Liver (tissue), 9 donors: Measurements from ENCODE around the gene CREB5. TPM values are rescaled to one million over a fixed set of nuclear protein-coding genes. Genes with fewer than 3 reads are reported as not detected.

Experiments
- DNase-seq: peaks from one replicate; pipeline ENCODE4 v3.0.0-alpha.2; 2017; ENCODE audit warnings: low spot score
- H3K27ac ChIP-seq, 2 donors: one replicate each; pipeline ENCODE4 v1.7.0; 2013; ENCODE audit warnings: inconsistent platforms in 2 of 2, low read length in 2 of 2, control low read depth in 1 of 2, low read depth in 1 of 2, mild to moderate bottlenecking in 1 of 2
- H3K27me3 ChIP-seq, 4 donors: one replicate each; pipeline versions ENCODE4 v1.6.1 to v1.7.0; 2013; ENCODE audit warnings: low read length in 3 of 4, inconsistent platforms in 1 of 4, mild to moderate bottlenecking in 1 of 4, moderate library complexity in 1 of 4; ENCODE audit not compliant: control insufficient read depth in 4 of 4, insufficient read depth in 4 of 4
- H3K36me3 ChIP-seq, 4 donors: one replicate each; pipeline versions ENCODE4 v1.6.1 to v1.7.0; 2013; ENCODE audit warnings: low read length in 3 of 4, mild to moderate bottlenecking in 3 of 4, low read depth in 1 of 4, moderate library complexity in 1 of 4; ENCODE audit not compliant: control insufficient read depth in 4 of 4, insufficient read depth in 3 of 4
- H3K4me1 ChIP-seq, 4 donors: one replicate each; pipeline versions ENCODE4 v1.6.1 to v1.7.0; 2013; ENCODE audit warnings: low read length in 3 of 4, mild to moderate bottlenecking in 3 of 4, moderate library complexity in 1 of 4; ENCODE audit not compliant: control insufficient read depth in 4 of 4, insufficient read depth in 4 of 4
- H3K4me3 ChIP-seq, 3 donors: one replicate each; pipeline versions ENCODE4 v1.6.1 to v1.7.0; 2013; ENCODE audit warnings: low read length in 3 of 3, control low read depth in 1 of 3, low read depth in 1 of 3, mild to moderate bottlenecking in 1 of 3
- H3K9ac ChIP-seq, 2 donors: one replicate each; pipeline ENCODE4 v1.7.0; 2013; ENCODE audit warnings: low read length in 2 of 2, mild to moderate bottlenecking in 2 of 2, moderate library complexity in 2 of 2, control low read depth in 1 of 2, low read depth in 1 of 2
- H3K9me3 ChIP-seq, 4 donors: one replicate each; pipeline versions ENCODE4 v1.6.1 to v1.7.0; 2013; ENCODE audit warnings: low read length in 3 of 4; ENCODE audit not compliant: control insufficient read depth in 4 of 4
- CTCF ChIP-seq: fragments of 150-350 bp; IDR thresholded peaks from 2 replicates; pipeline ENCODE4 v1.5.1; 2017; ENCODE audit warnings: improper control_type of control experiment, low read depth, low read length; ENCODE audit not compliant: missing input control
- EGR1 ChIP-seq, 2 donors: IDR thresholded peaks; 2 replicates each; pipeline ENCODE4 v1.6.1; 2016 to 2018; ENCODE audit warnings: antibody characterized with exemption in 2 of 2, low read depth in 2 of 2
- FOXA1 ChIP-seq: IDR thresholded peaks from 2 replicates; pipeline ENCODE4 v1.6.1; 2016; ENCODE audit warnings: antibody characterized with exemption
- FOXA2 ChIP-seq: IDR thresholded peaks from 2 replicates; pipeline ENCODE4 v1.6.1; 2016; ENCODE audit warnings: antibody characterized with exemption
- GABPA ChIP-seq, 2 donors: IDR thresholded peaks in 1 of 2; conservative IDR thresholded peaks in 1 of 2; 2 replicates each; pipeline ENCODE4 v1.6.1; 2016; ENCODE audit warnings: antibody characterized with exemption in 2 of 2, mild to moderate bottlenecking in 1 of 2, moderate library complexity in 1 of 2
- HNF4A ChIP-seq, 2 donors: conservative IDR thresholded peaks; 2 replicates each; pipeline ENCODE4 v1.6.1; 2016; ENCODE audit warnings: antibody characterized with exemption in 2 of 2, mild to moderate bottlenecking in 2 of 2
- JUND ChIP-seq, 2 donors: IDR thresholded peaks; 2 replicates each; pipeline ENCODE4 v1.6.1; 2016; ENCODE audit warnings: antibody characterized with exemption in 2 of 2
- MAX ChIP-seq: IDR thresholded peaks from 2 replicates; pipeline ENCODE4 v1.6.1; 2016; ENCODE audit warnings: antibody characterized with exemption
- NR2F2 ChIP-seq: IDR thresholded peaks from 2 replicates; pipeline ENCODE4 v1.6.1; 2016; ENCODE audit warnings: antibody characterized with exemption
- RAD21 ChIP-seq, 2 donors: IDR thresholded peaks; 2 replicates each; pipeline ENCODE4 v1.6.1; 2016; ENCODE audit warnings: antibody characterized with exemption in 2 of 2, mild to moderate bottlenecking in 2 of 2
- RXRA ChIP-seq, 2 donors: IDR thresholded peaks; 2 replicates each; pipeline ENCODE4 v1.6.1; 2017 to 2018; ENCODE audit warnings: antibody characterized with exemption in 2 of 2, mild to moderate bottlenecking in 1 of 2
- SP1 ChIP-seq: IDR thresholded peaks from 2 replicates; pipeline ENCODE4 v1.6.1; 2018; ENCODE audit warnings: antibody characterized with exemption, mild to moderate bottlenecking
- TAF1 ChIP-seq: conservative IDR thresholded peaks from 2 replicates; pipeline ENCODE4 v1.6.1; 2016; ENCODE audit warnings: antibody characterized with exemption, mild to moderate bottlenecking
- YY1 ChIP-seq: IDR thresholded peaks from 2 replicates; pipeline ENCODE4 v1.6.1; 2016; ENCODE audit warnings: antibody characterized with exemption, mild to moderate bottlenecking
- WGBS: extraction: QIAGEN DNeasy Blood & Tissue Kit; methylation state at CpG from one replicate; pipeline ENCODE4 v1.1.7; 2013; 5-methylcytosine and 5-hydroxymethylcytosine counted together
- polyA plus RNA-seq, 2 donors: library from polyadenylated mRNA; stranded (reverse) in 1 of 2; unstranded in 1 of 2; fragments of 200-250 nt in 1 of 2; fragments of >200 nt in 1 of 2; fragmentation: Nextera tagmentation in 1 of 2; extraction: Ambion mirVana in 1 of 2; gene quantifications; one replicate each; pipeline versions ENCODE4 v1.2.1 to v1.2.3, GENCODE V29; 2013 to 2015
- total RNA-seq, 2 donors: library from RNA; depleted of rRNA; stranded (reverse); fragments of >200 nt; gene quantifications; one replicate each; pipeline ENCODE4 v1.2.3, GENCODE V29; 2014
- TF ChIP-seq, protein P1 (sequence below): IDR thresholded peaks from 2 replicates; pipeline ENCODE4 v1.6.1; 2016; ENCODE audit warnings: antibody characterized with exemption
- TF ChIP-seq, protein P2 (sequence below): IDR thresholded peaks from 2 replicates; pipeline ENCODE4 v1.6.1; 2016; ENCODE audit warnings: antibody characterized with exemption, mild to moderate bottlenecking
- TF ChIP-seq, protein P3 (sequence below): IDR thresholded peaks from 2 replicates; pipeline ENCODE4 v1.6.1; 2016; ENCODE audit warnings: antibody characterized with exemption
- donor health status: healthy.
- donor health status: healthy.
- donor health status: healthy.
- donor health status: healthy.
- donor health status: healthy.

Gene CREB5
- total and polyA plus RNA-seq, 4 donors, result 0.25 to 0.92 (median 0.67) TPM

GRCh38 chr7:28626221-28626620 is 213.9 kb downstream of the CREB5 start:
- 69% methylated on average over 1 of the region's 1 CpG for WGBS
- no peaks in the 10 kb centered on the region for H3K36me3 ChIP-seq
- H3K9me3 ChIP-seq, result no peaks in the 10 kb centered on the region
- no peak for DNase-seq
- no peak for TF ChIP-seq YY1
- no peak for TF ChIP-seq TAF1
- TF ChIP-seq, protein P1, sequence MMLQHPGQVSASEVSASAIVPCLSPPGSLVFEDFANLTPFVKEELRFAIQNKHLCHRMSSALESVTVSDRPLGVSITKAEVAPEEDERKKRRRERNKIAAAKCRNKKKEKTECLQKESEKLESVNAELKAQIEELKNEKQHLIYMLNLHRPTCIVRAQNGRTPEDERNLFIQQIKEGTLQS, result no peak
- no peak for TF ChIP-seq SP1
- no peak for TF ChIP-seq GABPA (IDR thresholded peaks at IDR 0.05 in 1 of 2, conservative IDR thresholded peaks at IDR 0.05 in 1 of 2)
- TF ChIP-seq RAD21 (IDR thresholded peaks at IDR 0.05), result no peak
- TF ChIP-seq JUND (IDR thresholded peaks at IDR 0.05), result no peak
- no peak for TF ChIP-seq HNF4A (conservative IDR thresholded peaks at IDR 0.05)
- TF ChIP-seq MAX, result no peak
- no peak for TF ChIP-seq NR2F2
- TF ChIP-seq, protein P2, sequence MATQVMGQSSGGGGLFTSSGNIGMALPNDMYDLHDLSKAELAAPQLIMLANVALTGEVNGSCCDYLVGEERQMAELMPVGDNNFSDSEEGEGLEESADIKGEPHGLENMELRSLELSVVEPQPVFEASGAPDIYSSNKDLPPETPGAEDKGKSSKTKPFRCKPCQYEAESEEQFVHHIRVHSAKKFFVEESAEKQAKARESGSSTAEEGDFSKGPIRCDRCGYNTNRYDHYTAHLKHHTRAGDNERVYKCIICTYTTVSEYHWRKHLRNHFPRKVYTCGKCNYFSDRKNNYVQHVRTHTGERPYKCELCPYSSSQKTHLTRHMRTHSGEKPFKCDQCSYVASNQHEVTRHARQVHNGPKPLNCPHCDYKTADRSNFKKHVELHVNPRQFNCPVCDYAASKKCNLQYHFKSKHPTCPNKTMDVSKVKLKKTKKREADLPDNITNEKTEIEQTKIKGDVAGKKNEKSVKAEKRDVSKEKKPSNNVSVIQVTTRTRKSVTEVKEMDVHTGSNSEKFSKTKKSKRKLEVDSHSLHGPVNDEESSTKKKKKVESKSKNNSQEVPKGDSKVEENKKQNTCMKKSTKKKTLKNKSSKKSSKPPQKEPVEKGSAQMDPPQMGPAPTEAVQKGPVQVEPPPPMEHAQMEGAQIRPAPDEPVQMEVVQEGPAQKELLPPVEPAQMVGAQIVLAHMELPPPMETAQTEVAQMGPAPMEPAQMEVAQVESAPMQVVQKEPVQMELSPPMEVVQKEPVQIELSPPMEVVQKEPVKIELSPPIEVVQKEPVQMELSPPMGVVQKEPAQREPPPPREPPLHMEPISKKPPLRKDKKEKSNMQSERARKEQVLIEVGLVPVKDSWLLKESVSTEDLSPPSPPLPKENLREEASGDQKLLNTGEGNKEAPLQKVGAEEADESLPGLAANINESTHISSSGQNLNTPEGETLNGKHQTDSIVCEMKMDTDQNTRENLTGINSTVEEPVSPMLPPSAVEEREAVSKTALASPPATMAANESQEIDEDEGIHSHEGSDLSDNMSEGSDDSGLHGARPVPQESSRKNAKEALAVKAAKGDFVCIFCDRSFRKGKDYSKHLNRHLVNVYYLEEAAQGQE, result no peak
- no peak for TF ChIP-seq RXRA (IDR thresholded peaks at IDR 0.05)
- TF ChIP-seq FOXA2, result no peak
- no peak for TF ChIP-seq FOXA1
- TF ChIP-seq CTCF, result no peak
- TF ChIP-seq EGR1 (IDR thresholded peaks at IDR 0.05; ENCODE audit: low read depth in 2 of 2), result no peak
- TF ChIP-seq, protein P3, sequence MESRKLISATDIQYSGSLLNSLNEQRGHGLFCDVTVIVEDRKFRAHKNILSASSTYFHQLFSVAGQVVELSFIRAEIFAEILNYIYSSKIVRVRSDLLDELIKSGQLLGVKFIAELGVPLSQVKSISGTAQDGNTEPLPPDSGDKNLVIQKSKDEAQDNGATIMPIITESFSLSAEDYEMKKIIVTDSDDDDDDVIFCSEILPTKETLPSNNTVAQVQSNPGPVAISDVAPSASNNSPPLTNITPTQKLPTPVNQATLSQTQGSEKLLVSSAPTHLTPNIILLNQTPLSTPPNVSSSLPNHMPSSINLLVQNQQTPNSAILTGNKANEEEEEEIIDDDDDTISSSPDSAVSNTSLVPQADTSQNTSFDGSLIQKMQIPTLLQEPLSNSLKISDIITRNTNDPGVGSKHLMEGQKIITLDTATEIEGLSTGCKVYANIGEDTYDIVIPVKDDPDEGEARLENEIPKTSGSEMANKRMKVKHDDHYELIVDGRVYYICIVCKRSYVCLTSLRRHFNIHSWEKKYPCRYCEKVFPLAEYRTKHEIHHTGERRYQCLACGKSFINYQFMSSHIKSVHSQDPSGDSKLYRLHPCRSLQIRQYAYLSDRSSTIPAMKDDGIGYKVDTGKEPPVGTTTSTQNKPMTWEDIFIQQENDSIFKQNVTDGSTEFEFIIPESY, result no peak
- peaks cover 0 to 5% (median 0%) of the 10 kb centered on the region in 4 donors for H3K27me3 ChIP-seq
- no peaks in the 10 kb centered on the region for H3K4me1 ChIP-seq
- no peak overlapping the region for H3K4me3 ChIP-seq
- H3K9ac ChIP-seq, result no peak overlapping the region
- no peak overlapping the region for H3K27ac ChIP-seq
